Activated CD8-positive, alpha-beta memory T cell treated with anti-CD3 and anti-CD28 coated beads for 1 hour (primary cell): ENCODE data around the gene RNF32.
"Not testable (repeated sequence)": the region's sequence is repeated elsewhere in the genome, so short reads cannot be mapped to it uniquely, and the experiment has no call there.

Experiments used
- DNase-seq, 2 donors: peaks; one replicate each; pipeline ENCODE4 v3.0.0-alpha.2; 2020; ENCODE audit warnings: low read depth in 1 of 2; ENCODE audit errors: extremely low read depth in 1 of 2

RNF32 gene

GRCh38 chr7:156673454-156673853, 32.9 kb downstream of the RNF32 start:
- DNase-seq = no peak

GRCh38 chr7:156673902-156674301, 33.3 kb downstream of the RNF32 start:
- no peak for DNase-seq

- DNase-seq = no peak
Measured at GRCh38 chr7:156675721-156676120, 35.1 kb downstream of the RNF32 start.

GRCh38 chr7:156676263-156676662, 35.7 kb downstream of the RNF32 start:
- DNase-seq = no peak

- no peak for DNase-seq
Measured at GRCh38 chr7:156677374-156678054, 36.9 kb downstream of the RNF32 start.

GRCh38 chr7:156680281-156680680, 39.7 kb downstream of the RNF32 start:
- no peak for DNase-seq

- DNase-seq = no peak
Measured at GRCh38 chr7:156682928-156683327, 42.4 kb downstream of the RNF32 start.

GRCh38 chr7:156684251-156684650, 43.7 kb downstream of the RNF32 start:
- no peak for DNase-seq

- no peak for DNase-seq
Measured at GRCh38 chr7:156684661-156685060, 44.1 kb downstream of the RNF32 start.

GRCh38 chr7:156691764-156692163, 51.2 kb downstream of the RNF32 start:
- no peak for DNase-seq

GRCh38 chr7:156692849-156693248, 52.3 kb downstream of the RNF32 start:
- DNase-seq = no peak

GRCh38 chr7:156693627-156694026, 53.1 kb downstream of the RNF32 start:
- no peak for DNase-seq

- not testable (repeated sequence) for DNase-seq
Measured at GRCh38 chr7:156697283-156697682, 56.7 kb downstream of the RNF32 start.

GRCh38 chr7:156698512-156698911, 57.9 kb downstream of the RNF32 start:
- not testable (repeated sequence) for DNase-seq

GRCh38 chr7:156701787-156702186, 61.2 kb downstream of the RNF32 start:
- not testable (repeated sequence) for DNase-seq

GRCh38 chr7:156702399-156702798, 61.8 kb downstream of the RNF32 start:
- DNase-seq = no peak

- no peak for DNase-seq
Measured at GRCh38 chr7:156703209-156703608, 62.6 kb downstream of the RNF32 start.

- DNase-seq = no peak
Measured at GRCh38 chr7:156703773-156704482, 63.4 kb downstream of the RNF32 start.

GRCh38 chr7:156722043-156722826, 81.7 kb downstream of the RNF32 start:
- no peak for DNase-seq

- DNase-seq = no peak
Measured at GRCh38 chr7:156725073-156725472, 84.5 kb downstream of the RNF32 start.

GRCh38 chr7:156725936-156726335, 85.4 kb downstream of the RNF32 start:
- DNase-seq = no peak
